HCT116 (cell line): Measurements from ENCODE around the gene CSNK1G1. TPM values are rescaled to one million over a fixed set of nuclear protein-coding genes. Genes with fewer than 3 reads are reported as not detected.

Experiments used
- ATAC-seq: fragments of 200-7000 bp; cut with Tn5 transposase; 2 replicates; pipeline ENCODE4 v1.9.1; 2020; ENCODE audit warnings: mild to moderate bottlenecking, moderate library complexity
- BruUV-seq: library from RNA; stranded (reverse); fragments of 400-500 nt; replicated peaks from 2 replicates; lab custom pipeline; 2021; lab: Mats Ljungman, UMichigan
- CTCF ChIA-PET: fragments of 300-600 bp; sonication (Branson Sonifier 250); formaldehyde crosslinking; loops from one replicate; lab custom pipeline; 2021; ENCODE audit warnings: antibody characterized with exemption; lab: Charles Lee
- POLR2A ChIA-PET: fragments of 300-600, 350-600 bp; sonication (Branson Sonifier 250); formaldehyde crosslinking; loops from one replicate; lab custom pipeline; 2021; ENCODE audit warnings: antibody characterized with exemption; lab: Charles Lee
- RAD21 ChIA-PET, 2 experiments: fragments of 300-600 bp; sonication (Branson Sonifier 250); formaldehyde crosslinking; loops; one replicate each; lab custom pipeline; 2023; ENCODE audit warnings: low total read pairs in 2 of 2; ENCODE audit not compliant: uncharacterized antibody in 2 of 2, unreplicated experiment in 2 of 2, low non-redundant PET in 1 of 2; lab: Charles Lee
- DNase-seq: peaks from one replicate; pipeline ENCODE4 v3.0.0-alpha.2; 2010; ENCODE audit warnings: low read depth, low spot score
- H2AFZ ChIP-seq: fragments of 200-600 bp; shearing (Covaris generic), sonication (generic); 2 replicates; pipeline ENCODE4 v1.6.1; 2017; ENCODE audit warnings: low read depth, mixed run types, mixed read lengths, antibody characterized with exemption, low read length; ENCODE audit not compliant: poor library complexity, severe bottlenecking
- H3K27ac ChIP-seq: 2 replicates; pipeline ENCODE4 v1.5.1; 2012; ENCODE audit warnings: low read depth, low read length
- H3K27me3 ChIP-seq: fragments of 200-600 bp; sonication (generic); 2 replicates; pipeline ENCODE4 v1.6.1; 2016; ENCODE audit warnings: mixed run types, low read length, mixed read lengths; ENCODE audit not compliant: insufficient read depth
- H3K36me3 ChIP-seq, 2 experiments: fragments of 200-500 bp in 1 of 2; fragments of 200-600 bp in 1 of 2; sonication (Bioruptor generic) in 1 of 2; sonication (generic) in 1 of 2; 2 replicates each; pipeline versions ENCODE4 v1.5.1 to v1.6.1; 2014 to 2016; ENCODE audit warnings: low read length in 2 of 2, inconsistent platforms in 1 of 2, mixed read lengths in 1 of 2, mixed run types in 1 of 2; ENCODE audit not compliant: insufficient read depth in 2 of 2, control insufficient read depth in 1 of 2
- H3K4me1 ChIP-seq, 2 experiments: fragments of 200-600 bp in 1 of 2; sonication (generic) in 1 of 2; 2 replicates each; pipeline versions ENCODE4 v1.5.1 to v1.6.1; 2012 to 2017; ENCODE audit warnings: low read length in 2 of 2, inconsistent platforms in 1 of 2, mild to moderate bottlenecking in 1 of 2, mixed read lengths in 1 of 2, mixed run types in 1 of 2, moderate library complexity in 1 of 2; ENCODE audit not compliant: insufficient read depth in 2 of 2, control insufficient read depth in 1 of 2
- H3K4me2 ChIP-seq: fragments of 200-600 bp; sonication (generic); 2 replicates; pipeline ENCODE4 v1.6.1; 2017; ENCODE audit warnings: mixed run types, low read length, mixed read lengths
- H3K4me3 ChIP-seq, 2 experiments: fragments of 200-600 bp in 1 of 2; sonication (generic) in 1 of 2; replicated peaks in 1 of 2; 2 replicates each; pipeline ENCODE4 v1.5.1; 2011 to 2016; ENCODE audit warnings: low read length in 2 of 2, control low read depth in 1 of 2, low read depth in 1 of 2, mild to moderate bottlenecking in 1 of 2, mixed read lengths in 1 of 2, mixed run types in 1 of 2
- H3K79me2 ChIP-seq: fragments of 200-600 bp; sonication (generic); 2 replicates; pipeline ENCODE4 v1.6.1; 2017; ENCODE audit warnings: mild to moderate bottlenecking, mixed run types, low read length, moderate library complexity, mixed read lengths; ENCODE audit not compliant: insufficient read depth
- H3K9ac ChIP-seq: fragments of 200-600 bp; sonication (generic); 2 replicates; pipeline ENCODE4 v1.6.1; 2016; ENCODE audit warnings: low read length, mixed read lengths
- H3K9me2 ChIP-seq: fragments of 200-600 bp; sonication (generic), shearing (Covaris generic); 2 replicates; pipeline ENCODE4 v1.6.1; 2017; ENCODE audit warnings: mixed run types, mild to moderate bottlenecking, moderate library complexity; ENCODE audit not compliant: insufficient read depth
- H3K9me3 ChIP-seq, 2 experiments: fragments of 200-500 bp in 1 of 2; fragments of 200-600 bp in 1 of 2; sonication (Bioruptor generic) in 1 of 2; sonication (generic) in 1 of 2; 2 replicates each; pipeline ENCODE4 v1.6.1; 2014 to 2017; ENCODE audit warnings: low read length in 2 of 2, mixed read lengths in 2 of 2, inconsistent platforms in 1 of 2, low read depth in 1 of 2, mild to moderate bottlenecking in 1 of 2, mixed run types in 1 of 2, moderate library complexity in 1 of 2; ENCODE audit not compliant: control insufficient read depth in 1 of 2, insufficient read depth in 1 of 2
- H4K20me1 ChIP-seq: fragments of 200-600 bp; sonication (generic), shearing (Covaris generic); 2 replicates; pipeline ENCODE4 v1.6.1; 2017; ENCODE audit warnings: mixed run types, mild to moderate bottlenecking, moderate library complexity; ENCODE audit not compliant: insufficient read depth
- ATF3 ChIP-seq: IDR thresholded peaks from 2 replicates; pipeline ENCODE4 v1.6.1; 2012
- CBX3 ChIP-seq: IDR thresholded peaks from 2 replicates; pipeline ENCODE4 v1.6.1; 2012; ENCODE audit warnings: low read depth
- CEBPB ChIP-seq: IDR thresholded peaks from 2 replicates; pipeline ENCODE4 v1.6.1; 2012; ENCODE audit warnings: low read depth
- CTCF ChIP-seq, 3 experiments: fragments of 200-600 bp in 1 of 3; sonication (generic) in 1 of 3; IDR thresholded peaks in 2 of 3; conservative IDR thresholded peaks in 1 of 3; 2 replicates each; pipeline ENCODE4 v1.5.1; 2012 to 2017; ENCODE audit warnings: low read depth in 2 of 3, low read length in 2 of 3, antibody characterized with exemption in 1 of 3, borderline replicate concordance in 1 of 3, control low read depth in 1 of 3, mild to moderate bottlenecking in 1 of 3, mixed read lengths in 1 of 3, mixed run types in 1 of 3, moderate library complexity in 1 of 3; ENCODE audit not compliant: insufficient read depth in 1 of 3
- EGR1 ChIP-seq: IDR thresholded peaks from 2 replicates; pipeline ENCODE4 v1.6.1; 2012; ENCODE audit warnings: low read depth
- ELF1 ChIP-seq: IDR thresholded peaks from 2 replicates; pipeline ENCODE4 v1.6.1; 2012; ENCODE audit warnings: low read depth, borderline replicate concordance
- POLR2A ChIP-seq: IDR thresholded peaks from 2 replicates; pipeline ENCODE4 v1.7.0; 2011; ENCODE audit warnings: borderline replicate concordance; ENCODE audit not compliant: insufficient read depth, insufficient read length; ENCODE audit errors: extremely low read depth
- POLR2AphosphoS5 ChIP-seq: IDR thresholded peaks from 2 replicates; pipeline ENCODE4 v1.6.1; 2011; ENCODE audit warnings: mild to moderate bottlenecking, low read depth, low read length, moderate library complexity
- REST ChIP-seq: IDR thresholded peaks from 2 replicates; pipeline ENCODE4 v1.6.1; 2012; ENCODE audit warnings: low read depth
- SIN3A ChIP-seq: IDR thresholded peaks from 2 replicates; pipeline ENCODE4 v1.6.1; 2012; ENCODE audit warnings: low read depth
- SRF ChIP-seq: IDR thresholded peaks from 2 replicates; pipeline ENCODE4 v1.6.1; 2012; ENCODE audit warnings: low read depth
- TCF7L2 ChIP-seq: IDR thresholded peaks from 2 replicates; pipeline ENCODE4 v1.7.0; 2011; ENCODE audit warnings: borderline replicate concordance, inconsistent platforms; ENCODE audit not compliant: insufficient read depth, insufficient read length; ENCODE audit errors: extremely low read depth
- YY1 ChIP-seq: IDR thresholded peaks from 2 replicates; pipeline ENCODE4 v1.6.1; 2011; ENCODE audit warnings: low read length, low read depth, moderate library complexity, mild to moderate bottlenecking; ENCODE audit not compliant: insufficient replicate concordance; ENCODE audit errors: extremely low read depth
- ZBTB33 ChIP-seq: IDR thresholded peaks from 2 replicates; pipeline ENCODE4 v1.6.1; 2011; ENCODE audit warnings: mild to moderate bottlenecking, low read length, moderate library complexity; ENCODE audit not compliant: insufficient replicate concordance; ENCODE audit errors: extremely low read depth
- ZNF274 ChIP-seq: fragments of 200-500 bp; sonication (Bioruptor generic); IDR thresholded peaks from 2 replicates; pipeline ENCODE4 v1.6.1; 2014; ENCODE audit warnings: mild to moderate bottlenecking, low read depth, low read length, inconsistent platforms
- intact Hi-C: fragments of 100-400 bp; cut with micrococcal nuclease; formaldehyde crosslinking; loops from 2 replicates; pipeline ENCODE4 v1.10.0; 2022
- total RNA-seq: library from RNA; stranded (reverse); gene quantifications from one replicate; pipeline ENCODE4 v1.2.1, GENCODE V29; 2021; ENCODE audit not compliant: unreplicated experiment

Gene CSNK1G1
- total RNA-seq, 1 experiment from 2014 or later = 21.1 TPM

- TF ChIP-seq CBX3 (no peak), YY1 (no peak), ZBTB33 (no peak), ZNF274 (no peak), CEBPB (no peak)
Measured at GRCh38 chr15:64386291-64386690, 30.3 kb upstream of the CSNK1G1 start (continued).

- POLR2A ChIA-PET = no interaction called here
- no peak for TF ChIP-seq SIN3A
- TF ChIP-seq ATF3 = no peak
- TF ChIP-seq ELF1 = no peak
- no peak for TF ChIP-seq CEBPB
- TF ChIP-seq POLR2A = no peak
- TF ChIP-seq SRF = no peak
- TF ChIP-seq TCF7L2 = no peak
- no peak for TF ChIP-seq POLR2AphosphoS5
- no peak for TF ChIP-seq YY1
- TF ChIP-seq REST = no peak
- no peak for TF ChIP-seq EGR1
- no peak for TF ChIP-seq CTCF (IDR thresholded peaks at IDR 0.05 in 2 of 3, conservative IDR thresholded peaks at IDR 0.05 in 1 of 3; ENCODE audit: borderline replicate concordance in 1 of 3, insufficient read depth in 1 of 3, low read depth in 2 of 3, low read length in 2 of 3)
Measured at GRCh38 chr15:64383760-64384159, 27.8 kb upstream of the CSNK1G1 start.

More at GRCh38 chr15:64383760-64384159, 27.8 kb upstream of the CSNK1G1 start:
- Histone ChIP-seq H3K9me3 (0 out of 4 replicates have a peak, but pooled peaks cover 0 to 3% of the 10 kb centered on the region in 2 experiments), H3K27ac (no peak overlapping the region), H3K4me1 (peaks cover 12 to 33% of the 10 kb centered on the region in 2 experiments), H4K20me1 (no peaks in the 10 kb centered on the region), H3K4me3 (no peak overlapping the region), H3K79me2 (peaks cover 30% of the 10 kb centered on the region), H2AFZ (no peak overlapping the region), H3K36me3 (peaks cover 0 to 8% of the 10 kb centered on the region in 2 experiments; a peak in 1 of 4 replicates), H3K27me3 (no peaks in the 10 kb centered on the region), H3K9ac (no peak overlapping the region), H3K9me2 (no peaks in the 10 kb centered on the region), H3K4me2 (no peak overlapping the region)
- CTCF ChIA-PET = no interaction called here
- ATAC-seq (no peak), DNase-seq (no peak)
- intact Hi-C loops = no loop called here
- RAD21 ChIA-PET = no interaction called here
- no TSS peak for BruUV-seq
